T-cell (primary cell): ENCODE data around the gene SAMD14. TPM values are rescaled to one million over a fixed set of nuclear protein-coding genes. Genes with fewer than 3 reads are reported as not detected.
A peak's percentile ranks its signal among the peaks of the same experiment; 100 is the strongest.

ENCODE experiments used
- ATAC-seq, 4 experiments: fragments of 200-7000 bp in 3 of 4; fragments of 150-1000 bp in 1 of 4; cut with Tn5 transposase; replicated peaks in 1 of 4; 1 replicate in 3 of 4; 2 replicates in 1 of 4; pipeline ENCODE4 v1.10.0; 2021; ENCODE audit warnings: moderate library complexity in 3 of 4, mild to moderate bottlenecking in 2 of 4, moderate number of reproducible peaks in 1 of 4
- CTCF ChIA-PET, 2 donors: fragments of 300-600 bp; sonication (Branson Sonifier 250); formaldehyde crosslinking; loops; one replicate each; lab custom pipeline; 2022; ENCODE audit warnings: antibody characterized with exemption in 2 of 2; lab: Charles Lee
- POLR2A ChIA-PET, 2 donors: fragments of 300-600 bp; sonication (Branson Sonifier 250); formaldehyde crosslinking; loops; one replicate each; lab custom pipeline; 2022; ENCODE audit warnings: antibody characterized with exemption in 2 of 2; lab: Charles Lee
- DNase-seq, 35 experiments: peaks; one replicate each; pipeline versions ENCODE4 v3.0.0 to v3.0.0-alpha.2; 2013 to 2023
- H3K27ac ChIP-seq: one replicate; pipeline ENCODE4 v1.5.1; 2013; ENCODE audit warnings: low read length
- H3K27me3 ChIP-seq, 2 experiments: replicated peaks in 1 of 2; 1 replicate in 1 of 2; 2 replicates in 1 of 2; pipeline versions ENCODE4 v1.6.1 to v1.7.0; 2013; ENCODE audit warnings: low read length in 1 of 2, mixed read lengths in 1 of 2; ENCODE audit not compliant: control insufficient read depth in 2 of 2, insufficient read depth in 2 of 2; ENCODE audit errors: extremely low read depth in 1 of 2
- H3K36me3 ChIP-seq, 2 donors: 1 replicate in 1 of 2; 2 replicates in 1 of 2; pipeline versions ENCODE4 v1.6.1 to v1.7.0; 2013; ENCODE audit warnings: low read length in 1 of 2; ENCODE audit not compliant: control insufficient read depth in 2 of 2, insufficient read depth in 1 of 2; ENCODE audit errors: extremely low read depth in 1 of 2
- H3K4me1 ChIP-seq, 2 experiments: 1 replicate in 1 of 2; 2 replicates in 1 of 2; pipeline versions ENCODE4 v1.6.1 to v1.7.0; 2013; ENCODE audit warnings: low read length in 2 of 2, mixed read lengths in 1 of 2; ENCODE audit not compliant: insufficient read depth in 2 of 2, control insufficient read depth in 1 of 2; ENCODE audit errors: extremely low read depth in 1 of 2
- H3K4me3 ChIP-seq, 2 donors: 1 replicate in 1 of 2; 2 replicates in 1 of 2; pipeline versions ENCODE4 v1.5.1 to v1.7.0; 2013; ENCODE audit warnings: mild to moderate bottlenecking in 2 of 2, low read length in 1 of 2, moderate library complexity in 1 of 2; ENCODE audit not compliant: control insufficient read depth in 1 of 2; ENCODE audit errors: extremely low read depth in 1 of 2
- H3K9me3 ChIP-seq: 2 replicates; pipeline ENCODE4 v1.7.0; 2013
- H3K27ac Mint-ChIP-seq, 2 donors: one replicate each; pipeline ENCODE4 v1.8.0; 2020 to 2021; ENCODE audit warnings: mild to moderate bottlenecking in 2 of 2, mixed read lengths in 2 of 2
- H3K27me3 Mint-ChIP-seq, 2 donors: one replicate each; pipeline ENCODE4 v1.8.0; 2021 to 2022; ENCODE audit warnings: mixed read lengths in 2 of 2
- H3K36me3 Mint-ChIP-seq: one replicate; pipeline ENCODE4 v1.8.0; 2021; ENCODE audit warnings: mixed read lengths
- H3K4me1 Mint-ChIP-seq, 3 donors: one replicate each; pipeline ENCODE4 v1.8.0; 2020 to 2022; ENCODE audit warnings: mixed read lengths in 3 of 3, mild to moderate bottlenecking in 1 of 3
- H3K4me3 Mint-ChIP-seq, 3 donors: one replicate each; pipeline ENCODE4 v1.8.0; 2020 to 2022; ENCODE audit warnings: mild to moderate bottlenecking in 3 of 3, mixed read lengths in 3 of 3, moderate library complexity in 3 of 3
- H3K9me3 Mint-ChIP-seq, 3 donors: one replicate each; pipeline ENCODE4 v1.8.0; 2020 to 2022; ENCODE audit warnings: mixed read lengths in 3 of 3
- WGBS: methylation state at CpG from one replicate; pipeline ENCODE4 v1.1.5; 2013; ENCODE audit warnings: missing lambda C conversion rate; ENCODE audit not compliant: insufficient coverage; 5-methylcytosine and 5-hydroxymethylcytosine counted together
- total RNA-seq, 35 experiments: library from RNA in 6 of 35; stranded (reverse) in 6 of 35; fragments of 120-200 nt in 1 of 35; gene quantifications; one replicate each; pipeline versions ENCODE4 v1.2.1 to v1.2.4 and lab custom pipeline; 2013 to 2026

The SAMD14 gene
- total RNA-seq, 5 donors from 2014 or later (not counting 1 experiment from before 2014, with no cell fraction given): 0.23 to 0.70 (median 0.35) TPM

DNA sequence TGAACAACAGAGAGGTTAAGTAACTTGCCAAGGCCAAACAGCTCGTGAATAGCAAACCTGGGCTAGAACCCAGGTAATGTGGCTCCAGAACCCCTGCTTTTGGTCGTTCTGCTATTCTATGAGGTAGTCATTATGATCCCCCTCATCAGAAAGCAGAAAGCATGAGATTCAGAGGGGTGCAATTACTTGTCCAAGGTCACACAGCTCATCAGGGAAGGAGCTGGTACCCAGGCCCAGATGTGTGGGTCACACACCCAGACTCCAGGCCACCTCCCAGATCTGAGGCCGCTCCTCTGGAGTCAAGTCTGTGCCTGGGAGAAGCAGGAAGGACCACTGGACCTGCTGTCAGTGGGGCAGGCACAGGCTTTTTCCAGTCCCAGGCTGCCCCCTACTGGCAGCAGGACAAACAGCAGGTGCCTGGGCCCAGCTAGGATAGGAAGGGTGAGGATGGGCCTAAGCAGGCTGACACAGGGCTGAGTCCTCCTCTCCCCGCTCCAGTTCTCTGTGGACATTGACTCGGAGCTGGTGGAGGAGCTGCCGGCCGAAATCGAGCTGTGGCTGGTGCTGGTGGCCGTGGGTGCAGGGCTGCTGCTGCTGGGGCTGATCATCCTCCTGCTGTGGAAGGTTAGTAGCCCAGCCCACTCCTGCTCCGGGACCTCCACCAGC lies 42.6 kb downstream of the SAMD14 start:
- no peaks in the 10 kb centered on the region for H3K27me3 Mint-ChIP-seq
- DNase-seq: peak; percentile 32 to 81 (median 62)
- H3K4me1 Mint-ChIP-seq: no peaks in the 10 kb centered on the region
- H3K4me3 Mint-ChIP-seq: no peak overlapping the region
- POLR2A ChIA-PET: interaction anchor here (0.6 kb wide), 2 partner anchors 39 to 367 kb away, joined by 3 read pairs; no protein-coding TSS in a partner anchor
- H3K27me3 ChIP-seq: peaks cover 0 to 5% of the 10 kb centered on the region in 2 experiments
- H3K4me1 ChIP-seq: no peaks in the 10 kb centered on the region
- WGBS: 34% methylated on average over 4 of the region's 10 CpGs
- CTCF ChIA-PET: interaction anchor here (0.7 to 2.0 kb wide), 6 partner anchors 30 to 208 kb away, joined by 4 to 7 read pairs (median 4); no protein-coding TSS in a partner anchor
- no peak overlapping the region for H3K27ac Mint-ChIP-seq
- H3K9me3 Mint-ChIP-seq: no peaks in the 10 kb centered on the region
- H3K27ac ChIP-seq: no peak overlapping the region
- no peaks in the 10 kb centered on the region for H3K36me3 ChIP-seq
- H3K9me3 ChIP-seq: no peaks in the 10 kb centered on the region
- H3K4me3 ChIP-seq: no peak overlapping the region
- ATAC-seq: peak; percentile 84 to 87 (median 86)
- no peaks in the 10 kb centered on the region for H3K36me3 Mint-ChIP-seq

DNA sequence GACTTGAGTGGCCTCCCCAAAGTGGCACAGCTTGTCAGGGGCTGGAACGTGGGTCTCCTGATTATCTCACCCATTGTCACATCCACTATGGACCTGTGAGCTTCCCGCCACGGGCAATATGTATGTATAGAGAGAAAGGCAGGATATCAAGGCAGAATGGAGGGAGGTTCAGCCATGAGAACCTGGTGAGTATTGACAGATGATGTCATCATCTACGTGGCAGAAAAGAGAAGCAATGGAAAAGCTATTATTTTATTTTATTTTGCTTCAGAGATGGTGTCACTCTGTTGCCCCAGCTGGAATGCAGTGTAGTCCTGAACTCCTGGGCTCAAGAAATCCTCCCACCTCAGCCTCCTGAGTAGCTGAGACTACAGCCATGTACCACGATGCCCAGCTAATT lies 48.2 kb downstream of the SAMD14 start:
- no peak overlapping the region for H3K27ac ChIP-seq
- H3K4me3 Mint-ChIP-seq: no peak overlapping the region
- peaks cover 0 to 7% of the 10 kb centered on the region in 2 donors for H3K36me3 ChIP-seq
- no peaks in the 10 kb centered on the region for H3K4me1 ChIP-seq
- no peak for DNase-seq
- peaks cover 18% of the 10 kb centered on the region for H3K36me3 Mint-ChIP-seq
- ChIA-PET POLR2A (no interaction called here), CTCF (interaction anchor here in 1 of 2 donors (1.6 kb wide), 1 partner anchor 13 kb away, joined by 8 read pairs; the partner anchor contains the start of gene PDK2)
- H3K4me3 ChIP-seq: no peak overlapping the region
- no peak for ATAC-seq
- no peaks in the 10 kb centered on the region for H3K27me3 Mint-ChIP-seq
- H3K9me3 ChIP-seq: no peaks in the 10 kb centered on the region
- no peaks in the 10 kb centered on the region for H3K27me3 ChIP-seq
- H3K27ac Mint-ChIP-seq: no peak overlapping the region
- no peaks in the 10 kb centered on the region for H3K4me1 Mint-ChIP-seq
- 90% methylated on average over 2 of the region's 5 CpGs for WGBS
- H3K9me3 Mint-ChIP-seq: no peaks in the 10 kb centered on the region

DNA sequence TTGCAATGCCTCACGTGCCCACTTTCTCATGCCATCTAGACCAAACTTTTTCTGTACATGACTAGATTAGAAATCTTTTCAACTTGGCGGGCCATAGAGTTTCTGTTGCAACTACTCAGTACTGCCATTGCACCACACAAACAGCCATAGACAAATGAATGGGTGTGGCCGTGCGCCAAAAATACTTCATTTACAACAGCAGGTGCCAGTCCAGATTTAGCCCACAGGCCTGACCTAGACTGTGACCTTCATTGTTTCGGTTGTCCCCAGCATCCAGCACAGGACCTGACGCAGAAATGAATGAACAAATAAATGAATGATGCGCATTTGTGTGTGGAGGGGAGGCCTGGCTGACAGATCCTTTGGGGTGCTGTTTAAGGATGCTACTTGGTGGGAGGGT lies 49.1 kb downstream of the SAMD14 start:
- H3K9me3 Mint-ChIP-seq: no peaks in the 10 kb centered on the region

DNA sequence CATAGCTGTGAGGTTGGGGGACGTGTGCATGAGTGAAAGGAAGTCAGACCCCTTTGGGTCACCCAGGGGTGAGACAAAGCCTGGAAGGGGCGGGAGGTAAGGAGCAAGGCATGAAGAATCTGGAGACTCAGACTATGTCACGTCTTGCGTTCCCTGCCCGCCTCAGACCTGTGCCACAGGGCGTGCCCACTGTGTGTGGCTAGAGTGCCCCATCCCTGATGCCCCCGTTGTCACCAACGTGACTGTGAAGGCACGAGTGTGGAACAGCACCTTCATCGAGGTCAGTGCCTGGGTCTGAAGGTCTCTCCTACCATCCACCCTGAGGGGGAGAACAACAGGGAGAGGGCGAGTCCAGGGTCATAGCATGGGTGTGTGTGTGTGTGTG lies 49.9 kb downstream of the SAMD14 start:
- DNase-seq (no peak), ATAC-seq (no peak)
- Mint-ChIP-seq H3K27ac (no peak overlapping the region), H3K9me3 (no peaks in the 10 kb centered on the region), H3K36me3 (peaks cover 18% of the 10 kb centered on the region), H3K27me3 (no peaks in the 10 kb centered on the region), H3K4me1 (no peaks in the 10 kb centered on the region), H3K4me3 (no peak overlapping the region)
- Histone ChIP-seq H3K36me3 (peaks cover 0 to 7% of the 10 kb centered on the region in 2 donors), H3K9me3 (no peaks in the 10 kb centered on the region), H3K27me3 (no peaks in the 10 kb centered on the region), H3K4me3 (no peak overlapping the region), H3K4me1 (no peaks in the 10 kb centered on the region), H3K27ac (no peak overlapping the region)
- ChIA-PET POLR2A (no interaction called here), CTCF (interaction anchor here in 1 of 2 donors (0.7 to 1.0 kb wide), 2 partner anchors 14 to 122 kb away, joined by 3 read pairs; no protein-coding TSS in a partner anchor)
- 79% methylated on average over 9 of the region's 11 CpGs for WGBS

More for the DNA sequence above, 49.1 kb downstream of the SAMD14 start:
- no peak for ATAC-seq
- peaks cover 0 to 7% of the 10 kb centered on the region in 2 donors for H3K36me3 ChIP-seq
- H3K9me3 ChIP-seq: no peaks in the 10 kb centered on the region
- Mint-ChIP-seq H3K27me3 (no peaks in the 10 kb centered on the region), H3K27ac (no peak overlapping the region), H3K4me3 (no peak overlapping the region), H3K4me1 (no peaks in the 10 kb centered on the region), H3K36me3 (peaks cover 18% of the 10 kb centered on the region)
- no peak overlapping the region for H3K4me3 ChIP-seq
- H3K27me3 ChIP-seq: no peaks in the 10 kb centered on the region
- no peak for DNase-seq
- WGBS: 95% methylated on average over 3 of the region's 7 CpGs
- ChIA-PET POLR2A (no interaction called here), CTCF (interaction anchor here in 1 of 2 donors (0.7 to 1.6 kb wide), 2 partner anchors 14 to 123 kb away, joined by 3 to 8 read pairs; partner anchors contain the start of gene PDK2)
- no peak overlapping the region for H3K27ac ChIP-seq
- H3K4me1 ChIP-seq: no peaks in the 10 kb centered on the region

DNA sequence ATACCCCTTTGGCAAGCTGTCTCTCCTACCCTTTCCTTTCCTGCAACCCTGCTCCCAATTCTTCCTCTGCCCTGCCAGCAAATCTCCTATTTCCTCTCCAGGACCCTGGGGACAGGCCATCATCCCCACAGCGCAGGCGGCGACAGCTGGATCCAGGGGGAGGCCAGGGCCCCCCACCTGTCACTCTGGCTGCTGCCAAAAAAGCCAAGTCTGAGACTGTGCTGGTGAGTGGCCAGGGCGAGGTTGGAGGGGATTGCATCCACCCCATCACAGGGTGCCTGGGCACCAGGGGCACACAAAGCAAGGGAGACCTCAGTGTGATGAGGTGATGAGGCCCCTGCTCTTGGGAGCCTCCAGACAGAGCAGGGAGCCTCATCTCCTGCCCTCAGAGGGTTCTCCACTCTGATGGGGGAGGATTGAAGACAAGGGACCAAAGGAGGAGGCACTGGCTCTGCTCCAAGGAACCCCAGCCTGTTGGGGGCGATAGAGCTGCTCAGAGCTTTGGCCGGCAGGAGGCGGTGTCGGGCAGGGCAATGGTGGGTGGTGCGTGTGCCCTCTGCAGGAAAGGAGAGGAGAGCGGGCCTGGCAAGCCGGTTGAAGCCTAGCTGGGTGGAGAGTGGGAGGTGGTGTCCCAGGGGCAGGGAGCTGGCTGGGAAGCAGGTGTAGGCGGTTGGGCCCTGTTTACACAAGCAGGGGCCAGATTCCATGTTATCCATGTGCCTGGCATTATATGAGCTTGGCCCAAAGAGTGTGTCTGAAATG lies 50.4 kb downstream of the SAMD14 start:
- Histone ChIP-seq H3K36me3 (peaks cover 0 to 7% of the 10 kb centered on the region in 2 donors), H3K9me3 (no peaks in the 10 kb centered on the region), H3K4me1 (no peaks in the 10 kb centered on the region), H3K27me3 (no peaks in the 10 kb centered on the region), H3K27ac (no peak overlapping the region), H3K4me3 (no peak overlapping the region)
- H3K4me1 Mint-ChIP-seq: no peaks in the 10 kb centered on the region
- ChIA-PET POLR2A (no interaction called here), CTCF (interaction anchor here (0.5 to 1.0 kb wide), 2 partner anchors 14 to 280 kb away, joined by 3 to 4 read pairs; no protein-coding TSS in a partner anchor)
- peaks cover 22% of the 10 kb centered on the region for H3K36me3 Mint-ChIP-seq
- H3K27me3 Mint-ChIP-seq: no peaks in the 10 kb centered on the region
- DNase-seq: peak in 3 of 35 experiments; percentile 10 to 36 (median 11)
- WGBS: 88% methylated on average over 11 of the region's 12 CpGs
- H3K9me3 Mint-ChIP-seq: no peaks in the 10 kb centered on the region
- H3K27ac Mint-ChIP-seq: no peak overlapping the region
- no peak for ATAC-seq
- H3K4me3 Mint-ChIP-seq: no peak overlapping the region

DNA sequence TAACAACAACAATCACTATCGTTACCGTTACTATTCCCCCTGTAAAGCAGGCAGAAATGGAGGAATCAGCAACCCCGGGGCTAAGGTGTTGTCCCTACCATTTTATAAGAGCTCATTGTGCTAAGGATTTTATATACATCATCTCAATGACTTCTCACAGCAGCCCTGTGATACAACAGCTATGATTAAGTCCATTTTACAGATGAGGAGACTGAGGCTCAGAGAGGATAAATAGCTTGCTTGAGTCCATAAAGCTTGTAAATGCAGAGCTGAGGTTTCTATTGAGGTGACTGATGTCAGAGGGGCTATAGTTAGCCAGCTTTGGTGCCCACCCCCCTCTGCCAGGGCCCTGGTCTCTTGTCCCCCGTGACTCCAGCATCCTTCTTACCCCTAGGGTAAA lies 51.5 kb downstream of the SAMD14 start:
- no peak overlapping the region for H3K4me3 Mint-ChIP-seq
- Histone ChIP-seq H3K4me3 (no peak overlapping the region), H3K36me3 (peaks cover 0 to 7% of the 10 kb centered on the region in 2 donors), H3K27ac (no peak overlapping the region), H3K9me3 (no peaks in the 10 kb centered on the region), H3K27me3 (no peaks in the 10 kb centered on the region), H3K4me1 (no peaks in the 10 kb centered on the region)
- H3K4me1 Mint-ChIP-seq: no peaks in the 10 kb centered on the region
- DNase-seq (no peak), ATAC-seq (no peak)
- H3K27me3 Mint-ChIP-seq: no peaks in the 10 kb centered on the region
- H3K9me3 Mint-ChIP-seq: no peaks in the 10 kb centered on the region
- WGBS: no CpG with 5 or more reads among the region's 4 CpGs
- H3K27ac Mint-ChIP-seq: no peak overlapping the region
- ChIA-PET POLR2A (no interaction called here), CTCF (interaction anchor here in 1 of 2 donors (1.1 kb wide), 1 partner anchor 14 kb away, joined by 3 read pairs; no protein-coding TSS in a partner anchor)
- H3K36me3 Mint-ChIP-seq: peaks cover 27% of the 10 kb centered on the region
